ENCODE data around the gene AQP4.
A peak's percentile ranks its signal among the peaks of the same experiment; 100 is the strongest.

The AQP4 gene, protein sequence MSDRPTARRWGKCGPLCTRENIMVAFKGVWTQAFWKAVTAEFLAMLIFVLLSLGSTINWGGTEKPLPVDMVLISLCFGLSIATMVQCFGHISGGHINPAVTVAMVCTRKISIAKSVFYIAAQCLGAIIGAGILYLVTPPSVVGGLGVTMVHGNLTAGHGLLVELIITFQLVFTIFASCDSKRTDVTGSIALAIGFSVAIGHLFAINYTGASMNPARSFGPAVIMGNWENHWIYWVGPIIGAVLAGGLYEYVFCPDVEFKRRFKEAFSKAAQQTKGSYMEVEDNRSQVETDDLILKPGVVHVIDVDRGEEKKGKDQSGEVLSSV

DNA sequence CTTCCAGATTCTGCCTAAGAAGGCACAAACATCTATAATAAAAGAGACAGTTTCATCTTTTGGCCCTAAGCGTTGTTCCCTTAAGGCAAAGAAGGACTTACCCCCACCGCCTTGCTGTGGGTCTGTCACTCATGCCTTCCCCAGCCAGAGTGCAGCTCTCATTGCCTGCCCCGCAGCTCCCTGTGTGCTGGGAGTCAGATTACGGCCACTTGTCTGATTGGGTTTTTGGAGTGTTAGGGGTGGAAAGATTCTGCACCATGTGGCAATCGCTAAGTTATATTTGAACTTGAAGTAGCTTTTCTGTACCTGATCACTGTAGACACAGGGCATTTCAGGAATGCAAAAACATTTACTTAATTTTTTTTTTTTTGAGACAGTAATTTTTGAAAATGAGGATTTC, at the start of gene AQP4:
TSS of gene AQP4 (minus strand) at position 151 of the 400 bp plus-strand sequence. CDS start at position 133, 18 bp downstream.
- DNase-seq, result no peak

DNA sequence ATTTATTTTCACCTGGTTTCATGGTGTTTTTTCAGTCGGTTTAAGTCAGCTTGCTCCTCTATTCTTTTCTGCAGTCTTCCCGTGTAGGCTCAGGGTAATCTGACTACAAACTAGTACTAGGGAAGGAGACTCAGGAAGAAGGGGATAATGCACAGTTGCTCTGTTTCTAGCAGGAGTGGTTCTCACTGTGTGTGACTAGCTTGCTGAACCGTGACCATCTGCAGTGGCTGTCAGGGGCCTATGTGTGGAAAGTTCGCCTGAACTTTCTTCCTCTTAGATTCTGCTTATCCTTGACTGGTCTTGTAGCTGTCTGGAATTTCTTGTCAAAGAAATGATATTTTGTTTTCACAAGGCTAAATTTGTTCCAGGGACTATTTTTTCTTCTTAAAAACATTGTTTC, 46.3 kb upstream of the AQP4 start:
- no peak for DNase-seq

DNA sequence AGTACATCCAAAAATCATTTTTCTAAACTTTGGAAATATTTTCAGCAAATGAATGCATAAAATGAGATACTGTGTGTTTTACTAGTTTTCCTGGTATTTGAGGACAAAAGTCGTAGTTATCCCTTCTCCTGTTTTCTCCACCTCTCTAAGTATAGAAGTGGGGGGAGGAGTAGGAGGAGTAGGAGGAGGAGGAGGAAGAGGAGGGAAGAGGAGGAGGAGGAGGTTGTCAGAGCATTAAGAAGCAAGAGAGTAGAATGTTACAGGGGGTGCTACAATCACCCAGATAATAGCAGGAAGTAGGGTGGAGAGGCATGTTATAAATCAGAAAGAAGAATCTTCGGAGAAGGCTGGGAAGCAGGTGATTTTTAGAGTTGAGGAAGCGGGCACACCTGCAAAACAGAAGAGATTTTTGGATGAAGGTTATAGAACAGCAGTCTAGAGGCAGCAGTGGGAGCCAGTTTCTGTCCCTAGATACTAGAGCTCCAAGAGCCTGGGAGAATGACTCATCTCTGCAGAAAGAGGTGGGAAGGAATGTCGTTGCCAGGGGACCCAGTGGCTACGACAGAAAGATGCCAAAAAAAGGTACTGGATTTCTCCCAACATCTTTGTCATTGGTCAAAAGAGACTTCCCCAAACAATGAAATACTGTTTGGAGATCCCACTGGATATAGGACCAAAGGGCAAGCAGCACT, 44.2 kb upstream of the AQP4 start:
- no peak for DNase-seq

DNA sequence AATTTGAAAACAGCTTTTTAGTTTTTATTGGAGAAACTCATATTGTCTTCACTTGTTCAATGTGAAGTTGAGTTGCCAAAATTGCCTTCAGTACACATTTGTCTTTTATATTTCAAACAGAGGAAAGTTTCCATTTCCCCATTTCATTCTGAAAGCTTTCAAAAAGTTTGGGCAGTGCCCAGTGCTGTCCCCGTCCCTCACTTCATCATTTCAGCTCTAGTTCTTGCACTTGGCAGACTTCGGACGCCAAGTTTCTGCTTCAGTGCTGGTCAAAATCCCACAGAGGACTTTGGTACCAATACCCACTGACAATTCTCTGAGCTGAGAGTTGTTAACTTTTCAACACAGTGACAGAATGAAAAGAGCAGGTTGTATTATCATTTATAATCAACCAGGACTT, 43.4 kb upstream of the AQP4 start:
- no peak for DNase-seq

DNA sequence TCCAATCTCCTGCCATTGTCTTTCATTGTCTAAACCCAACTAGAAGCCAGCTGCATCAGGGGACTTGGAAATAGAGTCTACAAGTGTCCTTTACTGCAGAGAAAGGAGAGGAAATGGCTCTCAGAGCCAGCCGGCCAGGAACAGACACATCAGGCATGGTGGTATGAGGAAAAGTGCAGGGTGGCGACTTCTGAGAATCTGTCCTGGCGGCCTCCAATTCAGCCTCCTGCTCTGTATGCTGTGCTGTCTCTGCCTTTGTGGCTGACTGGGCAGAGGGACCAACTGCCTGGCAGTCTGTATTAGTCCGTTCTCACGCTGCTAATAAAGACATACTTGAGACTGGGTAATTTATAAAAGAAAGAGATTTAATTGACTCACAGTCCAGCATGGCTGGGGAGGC, 36.8 kb upstream of the AQP4 start:
- DNase-seq, result no peak

DNA sequence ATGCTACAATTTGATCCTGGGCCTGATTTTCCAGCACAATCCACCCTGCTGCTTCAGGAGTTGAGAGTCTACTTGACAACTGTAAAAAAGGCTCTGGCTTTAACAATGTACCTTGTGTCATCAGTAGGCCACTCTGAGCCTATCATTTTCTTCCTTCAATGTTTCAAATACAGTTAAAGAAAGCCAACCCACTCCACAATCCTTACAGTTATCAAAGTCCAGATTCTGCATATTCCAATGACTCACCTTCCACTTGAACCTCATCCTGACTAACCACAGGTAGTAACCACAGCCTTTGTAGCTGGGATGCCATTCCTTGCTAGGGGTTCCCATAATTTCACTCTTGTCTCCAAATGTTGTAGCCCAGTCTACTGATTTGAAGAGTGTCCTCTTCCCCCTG, 35.5 kb upstream of the AQP4 start:
- DNase-seq, result no peak

DNA sequence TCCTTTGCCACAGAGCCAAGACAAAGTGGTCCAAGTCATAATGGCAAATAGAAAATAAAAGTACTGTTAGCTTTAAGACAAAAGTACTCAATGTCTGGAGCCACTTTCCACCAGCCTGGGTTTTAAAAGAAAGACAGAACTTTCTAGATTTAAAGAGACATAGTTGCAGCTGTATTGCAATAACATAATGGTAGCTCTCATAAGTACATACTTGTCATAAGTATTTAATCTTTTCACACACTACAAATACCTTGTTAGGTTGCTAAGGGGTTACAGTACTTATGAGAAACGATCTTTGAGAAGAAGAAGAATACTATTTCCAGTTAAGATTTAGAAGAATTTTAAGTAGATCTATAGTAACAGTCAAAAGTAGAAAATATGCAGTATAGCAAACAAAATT, 28.9 kb upstream of the AQP4 start:
- DNase-seq, result no peak

DNA sequence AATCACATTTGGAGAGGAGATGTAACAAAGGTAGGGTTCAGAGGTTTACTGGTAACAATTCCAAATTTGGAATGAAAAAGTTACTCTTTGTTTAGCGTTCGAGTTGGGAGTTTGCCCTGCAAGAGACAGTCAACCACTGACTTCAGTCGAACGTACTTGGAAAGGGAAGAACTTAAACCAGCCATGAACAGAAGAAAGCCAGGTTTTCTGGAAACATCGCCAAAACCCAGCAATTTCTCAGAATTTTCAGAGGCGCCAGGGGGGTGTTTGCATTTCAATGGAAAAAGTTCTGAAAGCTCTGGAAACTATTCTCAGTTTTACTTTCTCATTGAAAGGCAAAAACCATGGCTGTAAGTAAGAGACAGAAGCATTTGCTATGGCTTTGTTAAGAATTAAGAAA, 28.5 kb upstream of the AQP4 start:
- no peak for DNase-seq

DNA sequence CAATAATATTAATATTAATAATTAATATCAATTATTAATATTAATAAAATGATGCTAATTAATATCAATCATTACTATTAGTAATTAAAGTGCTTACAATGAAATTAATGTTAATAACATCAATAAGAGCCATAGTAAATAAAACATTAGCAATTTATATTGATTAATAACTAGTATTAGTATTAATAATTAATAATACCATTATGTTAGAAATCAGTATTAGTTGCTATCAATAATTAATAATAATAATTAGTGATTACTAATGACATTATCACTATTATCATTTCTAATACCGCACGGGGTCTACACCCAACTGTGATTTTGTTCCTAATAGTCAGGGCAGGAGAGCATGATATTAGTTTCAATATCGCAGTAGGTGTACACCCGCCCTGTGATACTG, 22.8 kb upstream of the AQP4 start:
- no peak for DNase-seq

DNA sequence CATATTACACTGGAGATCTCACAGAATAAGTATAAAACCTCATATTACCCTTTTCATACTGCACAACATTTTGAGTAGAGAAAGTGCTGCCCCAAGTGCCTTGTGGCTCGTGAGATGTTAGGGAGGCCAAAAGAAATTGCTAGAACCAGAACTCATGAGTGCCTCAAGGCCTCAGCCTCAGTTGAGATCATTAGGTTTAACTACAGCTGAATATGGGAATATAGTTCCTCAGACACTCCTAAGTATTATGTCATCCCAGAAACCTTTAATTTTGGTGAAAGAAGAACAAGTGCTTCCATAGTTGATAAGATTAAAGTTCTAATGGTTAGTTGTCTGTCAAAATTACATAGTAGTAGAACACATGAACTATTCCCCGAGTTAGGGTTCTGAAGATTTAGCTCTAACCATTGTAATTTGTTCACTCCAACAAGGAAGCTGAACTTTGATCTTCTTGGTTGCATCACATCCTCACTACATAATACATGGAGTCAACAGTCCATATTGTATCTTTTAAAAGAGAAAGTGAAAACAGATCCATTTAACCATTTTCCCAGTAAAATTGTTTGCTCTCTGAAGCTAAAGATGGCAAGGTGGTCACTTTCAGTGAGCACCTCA, 9.6 kb upstream of the AQP4 start:
- DNase-seq, result no peak

DNA sequence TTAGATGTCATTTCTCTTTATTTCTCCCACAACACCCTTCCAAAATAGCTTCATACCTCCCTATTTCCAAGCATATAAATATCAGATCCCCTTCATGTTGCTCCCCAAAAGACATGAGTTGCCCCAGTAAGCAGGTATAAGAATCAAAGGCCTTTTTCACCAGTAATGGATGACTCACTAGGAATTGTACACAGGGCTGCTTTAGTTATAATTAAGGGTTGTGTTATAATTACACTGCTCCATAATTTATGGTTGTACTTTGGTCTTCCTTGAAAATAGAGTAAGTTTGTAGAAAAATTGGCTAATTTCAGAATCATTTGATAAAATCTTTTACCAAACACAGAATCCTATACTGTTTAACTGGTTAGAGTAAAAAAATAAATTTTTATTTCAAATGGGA, 8.8 kb upstream of the AQP4 start:
- DNase-seq, result no peak

DNA sequence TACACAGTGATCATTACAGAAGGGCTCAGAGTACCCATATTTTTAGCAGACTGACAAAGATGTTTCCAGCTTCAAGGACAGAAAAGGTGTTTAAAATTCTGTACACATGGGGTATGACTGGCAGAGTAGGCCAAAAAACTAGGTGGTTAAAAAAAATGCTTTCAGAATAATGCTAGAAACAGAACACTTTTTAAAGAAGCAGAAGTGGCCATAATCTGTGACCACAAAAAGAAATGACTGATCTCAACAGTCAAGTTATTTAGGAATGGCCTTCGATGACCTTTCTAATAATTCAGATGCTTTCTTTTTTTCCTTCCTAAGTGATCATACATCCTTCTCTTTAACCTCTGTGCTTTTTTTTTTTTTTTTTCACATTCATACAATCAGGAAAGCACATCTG, 4.1 kb upstream of the AQP4 start:
- DNase-seq, result no peak

DNA sequence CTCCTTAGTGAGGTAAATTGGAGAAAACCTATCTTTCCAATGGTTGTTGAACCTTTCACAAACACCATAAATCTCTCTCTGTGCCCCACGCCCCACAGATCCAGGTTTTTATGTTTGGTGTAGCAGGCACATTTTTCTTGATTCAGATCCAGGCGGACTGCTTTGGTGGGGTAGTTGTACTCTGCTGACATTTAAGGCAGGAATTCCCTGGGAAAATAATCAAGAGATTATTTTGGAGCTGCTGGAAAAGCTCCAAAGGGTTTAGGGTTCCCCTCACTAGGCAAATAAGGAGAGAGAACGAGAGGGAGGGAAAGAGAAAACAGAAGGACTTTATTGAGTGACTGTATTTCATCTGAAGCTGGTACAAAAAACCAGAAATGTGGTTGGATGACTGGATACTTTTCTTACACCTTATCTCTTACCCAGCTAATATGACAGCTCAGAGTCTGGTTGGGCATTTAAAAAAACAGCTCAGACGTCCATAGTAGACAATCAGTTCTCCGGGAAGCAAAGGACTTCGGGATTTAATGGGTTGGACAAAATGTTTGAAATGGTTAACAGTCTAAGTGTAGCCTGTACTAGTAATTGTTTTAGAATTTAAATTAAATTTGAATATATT, 3.6 kb upstream of the AQP4 start:
- DNase-seq, result no peak

DNA sequence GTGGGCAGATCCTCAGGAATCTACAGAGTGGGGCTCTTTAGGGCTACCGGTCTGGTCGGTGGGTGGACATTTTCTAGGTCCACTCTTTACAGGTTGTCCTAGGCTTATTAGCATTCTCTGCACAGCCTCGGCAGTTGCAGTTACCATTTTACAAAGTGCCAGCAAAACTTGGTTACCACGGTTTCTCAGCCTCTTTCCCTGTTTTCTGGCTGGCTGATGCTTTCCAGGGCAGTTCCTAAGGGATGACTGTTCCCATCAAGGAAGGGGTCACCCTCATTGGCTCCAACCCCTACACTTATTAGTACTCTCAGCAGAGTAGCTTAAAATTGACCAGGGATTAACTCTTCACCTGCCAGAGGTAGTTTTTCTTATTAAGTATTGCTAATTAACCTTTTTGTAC, 2.0 kb upstream of the AQP4 start:
- no peak for DNase-seq

DNA sequence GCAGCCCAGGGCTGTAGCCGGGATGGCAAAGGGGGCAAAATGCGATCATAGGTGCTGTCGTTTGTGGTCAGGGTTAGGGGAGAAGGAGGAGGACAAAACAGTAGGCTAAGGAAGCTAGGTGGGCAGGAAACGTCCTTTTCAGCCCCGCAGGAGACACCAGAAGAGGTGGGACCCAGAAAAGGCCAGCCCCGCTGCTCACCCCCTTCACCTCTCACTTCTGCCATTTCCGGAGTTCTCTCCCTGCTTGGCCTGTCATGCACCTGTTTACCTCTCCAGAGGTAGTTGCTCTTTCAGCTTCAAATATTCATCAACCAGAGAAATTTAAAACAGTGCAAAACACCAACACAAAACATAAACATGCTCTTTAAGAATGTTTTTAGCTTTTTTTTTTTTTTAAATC, 849 bp downstream of the AQP4 start:
- no peak for DNase-seq

DNA sequence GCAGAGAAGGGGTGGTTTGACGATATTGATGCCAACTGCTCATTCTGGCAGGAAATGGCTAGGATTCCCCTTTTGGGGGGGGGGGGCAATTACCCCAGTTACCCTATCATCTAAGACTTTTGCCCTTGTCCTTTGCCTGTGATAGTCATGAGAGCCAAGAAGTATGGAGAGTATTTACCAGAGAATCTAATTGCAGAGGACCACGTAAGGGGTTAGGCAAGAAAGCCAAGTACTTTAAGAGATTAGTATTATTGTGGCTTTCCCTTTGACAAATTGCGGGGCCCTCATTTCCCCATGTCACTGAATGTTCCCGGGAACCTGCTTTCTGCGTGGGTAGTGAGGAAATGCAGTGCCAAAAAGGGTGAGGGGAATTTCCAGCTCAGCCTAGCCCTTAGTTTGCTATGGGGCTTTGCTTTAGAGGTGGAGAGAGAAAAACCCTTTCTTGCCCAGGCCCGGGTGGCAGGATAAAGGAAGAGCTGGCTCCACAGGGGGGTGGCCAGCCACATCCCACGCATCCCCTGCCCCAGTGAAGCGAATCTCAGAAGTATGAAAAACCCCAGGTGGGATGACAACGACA, 1.5 kb downstream of the AQP4 start:
- DNase-seq, result no peak

DNA sequence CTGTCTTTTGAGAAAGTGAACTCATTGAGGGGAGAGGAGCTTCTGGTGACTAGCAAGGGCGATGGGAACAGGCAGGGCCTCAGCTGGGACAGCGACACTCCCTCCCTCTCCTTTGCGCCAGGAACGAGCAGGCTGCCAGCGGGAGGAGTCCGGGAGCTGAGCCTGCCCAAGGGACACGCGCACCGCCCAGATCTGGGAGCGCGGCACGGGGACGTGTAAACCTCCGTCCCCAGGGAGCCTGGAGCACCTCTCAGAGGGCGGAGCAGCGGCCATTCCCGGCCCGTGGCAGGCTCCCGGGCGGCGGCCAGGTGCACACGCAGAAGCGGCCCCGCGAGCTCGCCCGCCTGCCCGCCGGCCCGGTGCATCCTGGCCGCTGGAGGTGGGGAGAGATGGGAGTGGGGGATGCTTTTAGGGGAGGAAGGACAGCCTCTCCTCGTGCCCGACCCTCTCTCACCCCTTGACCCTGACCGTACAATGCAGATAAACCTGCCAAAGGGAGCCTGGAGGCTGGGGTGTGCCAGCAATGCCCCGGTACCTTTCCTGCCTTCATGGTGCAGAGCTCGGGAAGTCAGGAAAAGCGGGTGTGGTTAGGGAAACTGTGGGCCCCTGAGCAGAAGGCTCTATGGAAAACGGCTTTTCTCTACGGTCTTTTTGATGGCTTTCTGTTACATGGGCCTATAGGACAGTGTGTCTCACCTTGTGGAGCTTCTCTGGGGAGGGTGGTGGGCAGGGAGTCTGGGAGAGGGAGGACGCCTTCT, 2.2 kb downstream of the AQP4 start:
- DNase-seq, result peak; percentile 39 to 42

DNA sequence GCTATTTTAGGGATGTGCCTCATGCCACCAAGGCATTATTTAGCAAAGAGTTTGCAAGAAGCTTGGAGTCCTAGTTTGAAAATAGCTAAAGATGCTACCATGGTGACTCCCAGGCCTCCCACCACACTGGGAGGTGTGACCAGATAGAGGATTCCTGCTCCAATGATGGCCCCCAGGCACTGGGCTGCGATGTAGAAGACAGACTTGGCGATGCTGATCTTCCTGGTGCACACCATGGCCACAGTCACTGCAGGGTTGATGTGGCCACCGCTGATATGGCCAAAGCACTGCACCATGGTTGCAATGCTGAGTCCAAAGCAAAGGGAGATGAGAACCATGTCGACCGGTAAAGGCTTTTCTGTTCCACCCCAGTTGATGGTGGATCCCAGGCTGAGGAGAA, 3.4 kb downstream of the AQP4 start:
- DNase-seq, result no peak

DNA sequence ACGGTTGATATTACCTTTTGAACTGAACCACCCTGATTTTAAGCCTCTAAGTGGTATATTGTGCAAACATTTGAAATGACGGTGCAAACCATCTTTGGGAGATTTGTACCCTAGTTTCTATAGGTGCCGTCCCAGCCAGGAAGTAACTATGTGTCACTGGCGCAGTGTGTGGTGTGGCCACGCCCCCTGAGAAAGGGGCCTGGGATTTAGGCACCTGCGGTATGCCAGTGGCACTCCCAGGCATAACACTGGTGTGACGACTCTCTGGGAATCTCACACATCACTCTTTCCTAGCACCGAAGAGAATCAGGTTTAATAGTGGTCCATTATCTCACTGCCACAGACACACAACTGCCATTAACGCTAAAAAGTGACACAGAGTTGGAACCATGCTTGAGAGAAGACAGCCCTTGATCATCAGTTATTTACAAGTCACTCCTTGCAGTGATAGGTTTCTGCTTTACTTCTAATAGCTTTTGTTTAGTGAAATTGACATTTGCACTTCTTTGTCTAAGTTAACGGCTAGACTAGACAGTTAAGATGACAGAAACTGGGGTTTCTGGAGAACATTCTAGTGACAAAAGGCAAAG, 11.1 kb downstream of the AQP4 start:
- DNase-seq, result no peak

DNA sequence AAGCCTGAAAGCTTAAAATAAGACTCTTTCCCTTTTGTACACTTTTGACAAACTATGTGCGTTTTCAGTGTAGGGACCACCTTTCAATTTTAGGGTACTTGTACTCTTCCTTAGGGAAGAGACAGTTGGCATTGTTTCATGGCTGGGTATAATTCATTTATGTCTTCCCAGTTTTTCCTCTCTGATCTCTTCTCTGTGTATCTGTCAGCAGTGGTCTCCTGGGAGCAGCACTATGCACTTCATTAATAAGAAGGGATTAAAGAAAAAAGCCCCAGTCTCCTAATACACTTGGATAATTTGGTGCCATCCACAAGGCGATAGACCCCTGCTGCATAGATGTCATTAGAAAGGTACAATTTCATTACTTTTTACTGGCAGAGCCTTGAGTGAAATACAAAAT, 12.1 kb downstream of the AQP4 start:
- DNase-seq, result no peak

DNA sequence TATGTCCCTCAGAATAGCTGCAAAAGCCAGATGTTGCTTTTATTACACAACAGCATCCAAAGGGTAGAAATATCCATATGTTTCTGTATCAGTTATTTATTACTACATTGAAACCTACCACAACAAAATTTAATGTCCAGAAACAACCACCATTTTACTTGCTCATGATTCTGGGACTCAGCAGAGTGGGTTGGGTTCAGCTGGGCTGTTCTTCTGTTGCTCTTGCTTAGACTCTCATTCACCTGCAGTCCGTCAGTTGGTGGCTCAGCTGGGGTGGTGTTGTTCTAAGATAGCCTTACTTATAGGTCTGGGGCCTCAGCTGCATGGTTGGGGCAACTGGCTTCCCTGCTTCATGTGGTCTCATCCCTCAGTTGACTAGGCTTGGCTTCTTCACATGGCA, 21.7 kb downstream of the AQP4 start:
- DNase-seq, result no peak

DNA sequence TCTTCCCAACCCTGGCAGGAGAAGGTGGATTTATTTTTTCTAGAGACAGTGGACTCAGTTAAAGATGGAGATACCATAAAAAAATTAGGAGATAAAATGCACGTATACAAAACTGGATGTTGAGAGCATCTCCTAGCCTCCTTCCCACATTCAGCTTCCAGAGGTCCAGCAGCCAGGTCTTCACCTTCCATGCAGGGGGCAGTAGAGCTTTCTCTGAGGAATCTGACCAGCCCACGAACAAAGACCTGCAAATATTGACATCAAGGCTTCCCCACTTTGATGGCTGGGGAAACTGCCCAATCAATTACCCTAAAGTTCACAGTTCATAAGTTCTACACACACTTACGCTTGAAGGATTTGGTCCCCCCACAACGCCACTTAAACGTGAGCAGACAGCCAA, 24.5 kb downstream of the AQP4 start:
- no peak for DNase-seq

Data from NCI-H1930 (cell line).